GM12864 (cell line): ENCODE data around the gene ARFGEF3.

Experiments
- DNase-seq: peaks from one replicate; pipeline ENCODE4 v3.0.0-alpha.2; 2011; ENCODE audit warnings: low read depth
- H3K4me3 ChIP-seq: 2 replicates; pipeline ENCODE4 v1.5.1; 2011; ENCODE audit warnings: mild to moderate bottlenecking, low read depth, low read length, control low read depth
- CTCF ChIP-seq: IDR thresholded peaks from 2 replicates; pipeline ENCODE4 v1.5.1; 2011; ENCODE audit warnings: low read depth, mild to moderate bottlenecking, moderate library complexity, low read length, control low read depth, inconsistent platforms; ENCODE audit errors: missing control alignments

Gene ARFGEF3

DNA sequence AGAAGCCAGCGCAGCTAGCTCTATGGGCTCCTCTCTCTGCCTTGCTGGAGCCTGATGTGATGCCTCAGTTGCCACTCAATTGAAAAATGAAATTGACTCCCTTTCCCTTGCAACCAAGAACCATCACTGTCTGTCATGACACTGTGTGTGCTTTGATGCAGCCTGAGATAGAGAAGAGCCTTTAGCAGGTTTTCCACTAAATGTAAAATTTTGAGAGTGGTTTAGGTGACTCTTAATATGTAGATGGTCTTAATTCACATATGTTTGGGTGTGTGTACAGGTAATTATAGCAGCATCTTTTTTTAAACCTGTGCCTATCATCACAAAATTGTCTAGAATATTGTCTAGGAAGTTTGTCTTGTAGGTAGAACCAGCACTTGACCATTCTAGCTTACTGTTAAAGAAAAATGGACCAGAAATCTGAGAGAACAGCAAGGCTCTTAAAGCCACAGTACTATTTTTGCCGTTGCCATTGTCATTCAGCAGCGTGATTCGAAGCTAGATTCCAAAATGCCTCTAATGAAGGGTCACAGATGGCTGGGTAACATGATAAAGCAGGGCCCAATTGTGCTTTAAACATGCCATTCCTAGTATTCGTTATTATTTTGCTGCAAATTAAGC, 1.3 kb downstream of the ARFGEF3 start:
- TF ChIP-seq CTCF = no peak
- H3K4me3 ChIP-seq = no peak overlapping the region
- no peak for DNase-seq

DNA sequence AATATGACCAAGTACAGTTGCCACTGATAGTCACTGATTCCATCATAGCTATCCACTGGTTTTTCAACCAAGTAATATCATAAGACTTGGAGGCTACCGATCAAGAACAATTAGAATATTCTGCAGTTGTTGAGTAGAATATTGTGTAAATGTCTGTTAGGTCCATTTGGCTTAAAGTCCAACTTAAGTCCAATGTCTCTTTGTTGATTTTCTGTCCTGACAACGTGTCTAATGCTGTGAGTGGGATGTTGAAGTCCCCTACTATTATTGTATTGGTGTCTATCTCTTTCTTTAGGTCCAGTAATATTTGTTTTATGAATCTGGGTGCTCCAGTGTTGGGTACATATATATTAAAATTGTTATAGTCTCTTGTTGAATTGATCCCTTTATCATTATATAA, 13.9 kb downstream of the ARFGEF3 start:
- DNase-seq = no peak
- no peak overlapping the region for H3K4me3 ChIP-seq
- no peak for TF ChIP-seq CTCF

DNA sequence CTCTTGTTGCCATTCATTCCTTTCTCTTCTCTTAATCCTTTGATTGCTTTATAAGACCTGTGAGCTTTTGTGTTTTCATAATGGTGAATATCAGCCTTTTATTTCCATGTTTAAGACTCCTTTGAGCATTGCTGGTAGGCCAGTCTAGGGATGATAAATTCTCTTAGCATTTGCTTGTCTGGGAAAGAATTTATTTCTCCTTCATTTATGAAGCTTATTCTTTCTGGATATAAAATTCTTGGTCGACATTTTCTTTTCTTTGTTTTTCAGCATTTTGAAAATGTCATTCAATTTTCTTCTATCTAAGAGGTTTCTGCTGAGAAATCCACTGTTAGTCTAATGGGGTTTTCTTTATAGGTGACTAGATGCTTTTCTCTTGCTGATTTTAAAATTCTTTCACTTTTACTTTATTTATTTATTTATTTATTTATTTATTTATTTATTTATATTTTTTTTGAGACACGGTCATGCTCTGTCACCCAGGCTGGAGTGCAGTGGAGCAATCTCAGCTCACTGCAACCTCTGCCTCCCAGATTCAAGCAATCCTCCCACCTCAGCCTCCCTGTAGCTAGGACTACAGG, 15.0 kb downstream of the ARFGEF3 start:
- DNase-seq = no peak
- no peak overlapping the region for H3K4me3 ChIP-seq
- TF ChIP-seq CTCF = no peak

DNA sequence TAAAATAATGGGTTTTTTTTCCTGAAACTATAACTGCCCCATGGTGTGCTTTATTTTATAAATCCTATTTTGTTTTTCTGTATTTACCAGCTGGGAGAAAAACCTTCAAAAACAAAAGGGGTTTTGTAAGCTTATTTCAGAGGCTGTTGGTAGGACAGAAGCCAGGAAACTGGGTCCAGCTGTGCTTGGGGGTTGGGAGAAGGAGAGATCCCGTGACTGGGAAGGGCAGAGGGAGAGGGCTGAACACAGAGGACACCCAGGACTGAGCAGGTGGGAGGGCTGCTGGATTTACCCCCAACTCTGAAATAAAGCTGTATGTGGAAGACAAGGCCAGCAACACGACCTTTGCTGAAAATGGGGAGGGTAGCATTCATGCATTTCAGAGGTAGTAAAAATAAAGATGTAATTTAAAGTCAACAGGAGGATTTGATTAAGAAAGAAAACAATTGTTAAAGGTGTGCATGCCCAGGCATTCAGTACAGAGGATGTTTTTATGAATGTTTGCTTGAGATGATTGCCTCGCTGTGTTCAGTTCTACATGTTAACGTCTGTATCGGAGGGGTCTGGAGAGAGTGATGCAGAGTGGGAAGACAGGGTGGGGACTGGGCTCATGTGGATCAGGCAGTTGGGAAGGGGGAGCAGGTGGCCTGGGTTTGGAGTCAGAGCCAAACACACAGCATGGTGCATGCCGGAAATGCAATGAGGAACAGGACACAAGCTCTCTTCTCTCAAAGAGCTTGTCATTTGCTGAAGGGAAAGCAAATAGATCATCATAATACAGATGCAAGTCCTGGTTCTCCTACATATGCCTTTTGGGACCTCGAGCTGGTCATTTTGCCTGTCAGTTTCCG, 21.4 kb downstream of the ARFGEF3 start:
- DNase-seq = no peak
- TF ChIP-seq CTCF = no peak
- H3K4me3 ChIP-seq = no peak overlapping the region

GRCh38 chr6:138183790-138184134, 22.0 kb downstream of the ARFGEF3 start:
- no peak overlapping the region for H3K4me3 ChIP-seq
- TF ChIP-seq CTCF = no peak
- DNase-seq = no peak

DNA sequence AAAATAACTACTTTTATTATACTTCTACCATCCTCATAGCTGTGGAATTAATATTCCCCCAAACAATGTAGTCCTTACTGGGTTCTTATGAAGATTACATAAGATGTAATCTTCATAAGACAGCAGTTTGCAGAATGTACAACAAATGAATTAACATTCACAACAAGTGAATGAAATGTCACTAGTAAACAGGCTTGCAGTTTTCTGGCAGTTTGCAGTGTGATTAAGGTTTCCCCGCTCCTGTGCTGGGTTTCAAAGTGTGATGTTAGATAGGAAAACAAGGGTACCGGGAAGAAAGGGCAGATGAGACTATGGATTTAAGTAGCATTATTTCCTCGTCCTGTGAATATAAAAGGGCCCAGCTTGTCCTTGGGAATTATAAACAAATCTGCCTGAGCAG, 22.5 kb downstream of the ARFGEF3 start:
- H3K4me3 ChIP-seq = no peak overlapping the region
- no peak for TF ChIP-seq CTCF
- no peak for DNase-seq
